AG04449 (cell line): ENCODE data around the gene OAF.

Experiments
- CTCF ChIA-PET: fragments of 350-600 bp; formaldehyde crosslinking; extraction: SDS; loops from one replicate; lab custom pipeline; 2021; ENCODE audit warnings: antibody characterized with exemption; lab: Yijun Ruan, JAX
- POLR2A ChIA-PET: fragments of 400-600, 350-600 bp; formaldehyde crosslinking; extraction: SDS; loops from one replicate; lab custom pipeline; 2020; ENCODE audit warnings: antibody characterized with exemption, inconsistent platforms; lab: Yijun Ruan, JAX
- DNase-seq: peaks from one replicate; pipeline ENCODE4 v3.0.0-alpha.2; 2010; ENCODE audit warnings: low read depth, low spot score
- H3K4me3 ChIP-seq: 2 replicates; pipeline ENCODE4 v1.5.1; 2011; ENCODE audit warnings: low read depth, mild to moderate bottlenecking, control low read depth, low read length
- CTCF ChIP-seq: IDR thresholded peaks from one replicate; pipeline ENCODE4 v1.5.1; 2011; ENCODE audit warnings: mild to moderate bottlenecking, moderate library complexity, low read length, control low read depth, inconsistent platforms; ENCODE audit not compliant: insufficient read depth; ENCODE audit errors: missing control alignments

Gene OAF

GRCh38 chr11:120261931-120262330 is 51.1 kb downstream of the OAF start:
- ChIA-PET CTCF (interaction anchor here (1.8 to 2.3 kb wide), 2 partner anchors 13 to 41 kb away, joined by 4 to 5 read pairs; no protein-coding TSS in a partner anchor), POLR2A (no interaction called here)
- no peak for DNase-seq
- TF ChIP-seq CTCF, result no peak
- no peak overlapping the region for H3K4me3 ChIP-seq

GRCh38 chr11:120267319-120267718 is 56.5 kb downstream of the OAF start:
- CTCF ChIA-PET, result interaction anchor here (1.8 to 7.2 kb wide), 2 partner anchors 31 to 35 kb away, joined by 6 to 56 read pairs; no protein-coding TSS in a partner anchor
- POLR2A ChIA-PET, result no interaction called here
- TF ChIP-seq CTCF, result no peak
- no peak for DNase-seq
- H3K4me3 ChIP-seq, result no peak overlapping the region

GRCh38 chr11:120268686-120269085 is 57.9 kb downstream of the OAF start:
- no peak for TF ChIP-seq CTCF
- CTCF ChIA-PET, result interaction anchor here (1.1 to 7.2 kb wide), 5 partner anchors 32 to 100 kb away, joined by 3 to 56 read pairs (median 6); no protein-coding TSS in a partner anchor
- POLR2A ChIA-PET, result no interaction called here

GRCh38 chr11:120270386-120270785 is 59.6 kb downstream of the OAF start:
- DNase-seq, result no peak
- ChIA-PET POLR2A (no interaction called here), CTCF (interaction anchor here (0.6 to 7.2 kb wide), 6 partner anchors 10 to 933 kb away, joined by 3 to 56 read pairs (median 4); no protein-coding TSS in a partner anchor)
- H3K4me3 ChIP-seq, result no peak overlapping the region
- TF ChIP-seq CTCF, result no peak

More at GRCh38 chr11:120268686-120269085, 57.9 kb downstream of the OAF start:
- DNase-seq, result no peak
- H3K4me3 ChIP-seq, result no peak overlapping the region

GRCh38 chr11:120271672-120272071 is 60.8 kb downstream of the OAF start:
- no peak for TF ChIP-seq CTCF
- ChIA-PET POLR2A (no interaction called here), CTCF (interaction anchor here (7.2 kb wide), 1 partner anchor 30 kb away, joined by 56 read pairs; no protein-coding TSS in a partner anchor)
- no peak for DNase-seq
- no peak overlapping the region for H3K4me3 ChIP-seq

- DNase-seq, result no peak
- ChIA-PET CTCF (interaction anchor here (7.2 kb wide), 1 partner anchor 30 kb away, joined by 56 read pairs; no protein-coding TSS in a partner anchor), POLR2A (no interaction called here)
- no peak overlapping the region for H3K4me3 ChIP-seq
- no peak for TF ChIP-seq CTCF
Measured at GRCh38 chr11:120272303-120272702, 61.5 kb downstream of the OAF start.
